Type B pancreatic cell (in vitro differentiated cells): ENCODE data around the gene DOCK4. TPM values are rescaled to one million over a fixed set of nuclear protein-coding genes. Genes with fewer than 3 reads are reported as not detected.

Source experiments
- DNase-seq: peaks from one replicate; pipeline ENCODE4 v3.0.0; 2021; ENCODE audit warnings: mixed read lengths; ENCODE audit not compliant: unreplicated experiment; ENCODE audit errors: extremely low spot score
- H3K27ac Mint-ChIP-seq: 2 replicates; pipeline ENCODE4 v1.8.0; 2021; ENCODE audit warnings: mild to moderate bottlenecking, mixed read lengths
- H3K27me3 Mint-ChIP-seq: 2 replicates; pipeline ENCODE4 v1.8.0; 2021; ENCODE audit warnings: mixed read lengths
- H3K36me3 Mint-ChIP-seq: 2 replicates; pipeline ENCODE4 v1.8.0; 2021; ENCODE audit warnings: mixed read lengths
- H3K4me1 Mint-ChIP-seq: one replicate; pipeline ENCODE4 v1.8.0; 2021; ENCODE audit warnings: mixed read lengths; ENCODE audit not compliant: unreplicated experiment
- H3K4me3 Mint-ChIP-seq: 2 replicates; pipeline ENCODE4 v1.8.0; 2021; ENCODE audit warnings: mild to moderate bottlenecking, mixed read lengths
- H3K9me3 Mint-ChIP-seq: 2 replicates; pipeline ENCODE4 v1.8.0; 2021; ENCODE audit warnings: mixed read lengths
- total RNA-seq: library from RNA; stranded (reverse); gene quantifications from 2 replicates; pipeline ENCODE4 v1.2.1, GENCODE V29; 2021; ENCODE audit warnings: low replicate concordance
- TF ChIP-seq, protein P1 (sequence below): fragments of 200-600 bp; sonication (generic); conservative IDR thresholded peaks from 2 replicates; pipeline ENCODE4 v1.5.0; 2021; ENCODE audit warnings: antibody characterized with exemption, mild to moderate bottlenecking

DOCK4 gene
- total RNA-seq, 1 donor from 2014 or later, result 24.6 TPM

DNA sequence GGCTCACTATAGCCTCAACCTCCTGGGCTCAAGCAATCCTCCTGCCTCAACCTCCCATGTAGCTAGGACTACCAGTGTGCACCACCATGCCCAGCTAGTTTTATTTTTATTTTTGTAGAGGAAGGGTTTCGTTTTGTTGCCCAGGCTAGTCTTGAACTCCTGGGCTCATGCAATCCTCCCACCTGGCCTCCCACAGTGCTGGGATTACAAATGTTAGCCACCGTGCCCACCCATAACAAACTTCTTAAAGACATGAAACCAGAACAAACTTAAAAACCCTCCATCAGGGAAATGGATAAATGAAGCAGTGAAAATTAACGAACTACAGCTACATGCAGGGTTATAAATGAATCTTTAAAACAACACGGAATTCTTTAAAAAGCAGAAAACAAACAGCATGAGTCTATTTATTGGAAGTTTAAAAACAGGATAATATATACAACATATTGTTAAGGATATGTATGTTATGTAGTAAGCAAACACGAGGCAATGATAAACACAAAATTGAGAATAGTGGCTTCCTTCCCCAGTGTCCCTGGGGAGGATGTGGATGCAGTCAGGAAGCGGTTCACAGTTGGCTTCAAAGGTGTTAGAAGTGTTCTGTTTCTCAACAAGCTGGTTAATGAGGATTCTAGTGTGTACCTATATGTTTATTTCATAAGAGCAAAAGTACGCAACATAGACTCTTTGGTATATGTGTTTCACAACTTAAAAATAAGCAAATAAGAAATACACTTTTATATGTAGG, 515.7 kb downstream of the DOCK4 start:
- Mint-ChIP-seq H3K27ac (no peak overlapping the region), H3K4me1 (no peaks in the 10 kb centered on the region), H3K9me3 (no peaks in the 10 kb centered on the region), H3K36me3 (no peaks in the 10 kb centered on the region), H3K4me3 (no peak overlapping the region), H3K27me3 (peaks cover 3% of the 10 kb centered on the region)
- no peak for DNase-seq
- TF ChIP-seq, protein P1, sequence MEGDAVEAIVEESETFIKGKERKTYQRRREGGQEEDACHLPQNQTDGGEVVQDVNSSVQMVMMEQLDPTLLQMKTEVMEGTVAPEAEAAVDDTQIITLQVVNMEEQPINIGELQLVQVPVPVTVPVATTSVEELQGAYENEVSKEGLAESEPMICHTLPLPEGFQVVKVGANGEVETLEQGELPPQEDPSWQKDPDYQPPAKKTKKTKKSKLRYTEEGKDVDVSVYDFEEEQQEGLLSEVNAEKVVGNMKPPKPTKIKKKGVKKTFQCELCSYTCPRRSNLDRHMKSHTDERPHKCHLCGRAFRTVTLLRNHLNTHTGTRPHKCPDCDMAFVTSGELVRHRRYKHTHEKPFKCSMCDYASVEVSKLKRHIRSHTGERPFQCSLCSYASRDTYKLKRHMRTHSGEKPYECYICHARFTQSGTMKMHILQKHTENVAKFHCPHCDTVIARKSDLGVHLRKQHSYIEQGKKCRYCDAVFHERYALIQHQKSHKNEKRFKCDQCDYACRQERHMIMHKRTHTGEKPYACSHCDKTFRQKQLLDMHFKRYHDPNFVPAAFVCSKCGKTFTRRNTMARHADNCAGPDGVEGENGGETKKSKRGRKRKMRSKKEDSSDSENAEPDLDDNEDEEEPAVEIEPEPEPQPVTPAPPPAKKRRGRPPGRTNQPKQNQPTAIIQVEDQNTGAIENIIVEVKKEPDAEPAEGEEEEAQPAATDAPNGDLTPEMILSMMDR, result no peak

DNA sequence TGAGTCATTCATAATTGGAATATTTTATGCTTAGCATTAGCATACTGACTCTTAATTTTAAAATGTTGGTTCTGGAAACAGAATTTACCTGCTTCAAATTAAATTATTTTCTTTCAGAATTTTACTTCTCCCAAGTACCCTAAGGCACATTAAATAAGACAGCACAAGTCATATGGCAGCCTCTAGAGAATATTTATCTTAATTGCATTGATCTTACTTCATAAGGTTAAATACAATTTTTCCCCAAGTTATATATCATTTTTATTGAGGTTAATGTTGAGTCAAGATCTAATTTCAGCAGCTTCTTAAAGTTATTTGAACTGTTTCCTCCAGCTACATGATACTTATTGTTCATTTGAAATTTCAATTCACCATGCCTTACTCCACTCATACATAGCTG, 520.9 kb downstream of the DOCK4 start:
- no peaks in the 10 kb centered on the region for H3K36me3 Mint-ChIP-seq
- no peak overlapping the region for H3K4me3 Mint-ChIP-seq
- no peaks in the 10 kb centered on the region for H3K9me3 Mint-ChIP-seq
- H3K4me1 Mint-ChIP-seq, result no peaks in the 10 kb centered on the region
- DNase-seq, result no peak
- no peak overlapping the region for H3K27ac Mint-ChIP-seq
- TF ChIP-seq, protein P1, result no peak
- peaks cover 9% of the 10 kb centered on the region for H3K27me3 Mint-ChIP-seq

DNA sequence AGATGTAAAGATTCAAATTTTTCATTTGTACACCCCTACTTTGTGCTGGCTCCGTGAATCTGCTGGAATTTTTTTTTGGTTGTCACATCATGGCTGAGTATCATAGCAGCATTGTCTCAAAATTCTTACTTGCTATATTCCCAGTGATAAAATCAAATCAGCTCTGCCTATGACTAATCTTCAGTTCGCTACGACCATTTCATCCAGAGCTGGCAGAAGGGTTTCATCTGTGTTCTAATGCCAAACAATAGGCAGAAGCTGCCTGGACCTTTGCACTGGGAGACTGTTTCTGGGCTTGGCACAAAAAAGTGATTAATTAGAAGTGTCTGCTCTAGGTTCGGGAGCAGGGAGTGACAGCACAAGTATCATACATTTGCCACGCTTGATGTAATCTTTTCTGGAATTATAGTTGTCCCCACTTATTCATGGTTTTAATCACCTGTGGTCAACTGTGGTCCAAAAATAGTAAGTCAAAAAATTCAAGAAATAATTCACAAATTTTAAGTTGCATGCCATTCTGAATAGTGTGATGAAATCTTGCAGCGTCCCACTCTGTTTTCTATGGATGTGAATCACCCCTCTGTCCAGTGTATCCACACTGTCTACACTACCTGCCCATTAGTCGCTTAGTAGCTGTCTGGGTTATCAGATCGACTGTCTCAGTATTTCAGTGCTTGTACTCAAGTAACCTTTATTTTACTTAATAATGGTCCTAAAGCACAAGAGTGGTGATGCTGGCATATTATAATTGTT, 523.4 kb downstream of the DOCK4 start:
- no peak overlapping the region for H3K27ac Mint-ChIP-seq
- no peaks in the 10 kb centered on the region for H3K4me1 Mint-ChIP-seq

DNA sequence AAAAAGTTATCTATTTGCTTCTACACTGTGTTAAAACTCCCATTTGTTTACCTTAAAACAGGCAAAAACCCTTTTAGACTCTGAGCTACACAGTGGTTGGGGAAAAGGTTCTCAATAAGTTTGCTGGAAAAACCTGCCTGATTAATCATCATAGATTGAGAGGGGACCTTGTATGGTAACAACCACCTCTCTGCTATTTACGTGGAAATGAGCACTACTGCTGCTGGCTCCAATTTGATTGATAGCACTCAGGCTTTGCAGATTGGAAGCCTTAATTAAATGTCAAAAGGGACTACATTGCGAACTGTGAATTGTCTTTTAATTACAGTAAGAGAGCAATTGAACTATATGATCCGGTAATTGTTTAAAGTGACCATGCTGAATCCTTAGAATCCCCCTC, 525.0 kb downstream of the DOCK4 start:
- Mint-ChIP-seq H3K9me3 (no peaks in the 10 kb centered on the region), H3K27ac (no peak overlapping the region), H3K4me3 (no peak overlapping the region), H3K27me3 (peaks cover 10% of the 10 kb centered on the region), H3K4me1 (no peaks in the 10 kb centered on the region), H3K36me3 (no peaks in the 10 kb centered on the region)
- TF ChIP-seq, protein P1, result no peak
- DNase-seq, result no peak

More for the DNA sequence above, 523.4 kb downstream of the DOCK4 start:
- TF ChIP-seq, protein P1, result no peak
- DNase-seq, result no peak
- H3K9me3 Mint-ChIP-seq, result no peaks in the 10 kb centered on the region
- no peaks in the 10 kb centered on the region for H3K36me3 Mint-ChIP-seq
- no peak overlapping the region for H3K4me3 Mint-ChIP-seq
- H3K27me3 Mint-ChIP-seq, result peaks cover 10% of the 10 kb centered on the region

DNA sequence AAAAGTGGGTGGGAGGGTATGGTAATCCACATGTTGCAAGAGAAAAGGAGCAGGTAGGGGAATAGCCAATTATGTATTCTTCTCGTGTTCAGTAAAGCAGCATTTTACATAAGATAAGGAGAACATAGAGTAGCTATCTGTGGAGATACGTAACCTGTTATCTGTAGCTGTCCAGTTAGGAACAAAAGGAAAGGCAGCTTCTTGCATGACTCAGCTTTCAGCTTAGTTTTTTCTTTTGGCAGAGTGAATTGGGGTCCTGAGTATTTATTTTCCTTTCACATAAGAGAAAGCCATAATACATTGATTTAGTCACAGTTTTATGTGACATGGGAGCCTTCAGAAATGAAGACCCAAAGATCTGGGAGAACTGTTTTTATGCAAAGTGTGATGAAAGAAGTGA, 527.2 kb downstream of the DOCK4 start:
- H3K4me3 Mint-ChIP-seq, result no peak overlapping the region
- H3K27ac Mint-ChIP-seq, result no peak overlapping the region

More for the DNA sequence above, 527.2 kb downstream of the DOCK4 start:
- Mint-ChIP-seq H3K27me3 (peaks cover 10% of the 10 kb centered on the region), H3K4me1 (no peaks in the 10 kb centered on the region), H3K36me3 (no peaks in the 10 kb centered on the region), H3K9me3 (no peaks in the 10 kb centered on the region)
- TF ChIP-seq, protein P1, result no peak
- DNase-seq, result no peak
